Left renal pelvis (tissue), 4 donors: ENCODE data around the gene GID8. TPM values are rescaled to one million over a fixed set of nuclear protein-coding genes. Genes with fewer than 3 reads are reported as not detected.

Experiments used
- DNase-seq, 4 donors: peaks; one replicate each; pipeline ENCODE4 v3.0.0-alpha.2; 2013; ENCODE audit warnings: low read depth in 4 of 4, low spot score in 3 of 4
- polyA plus RNA-seq, 4 donors: library from polyadenylated mRNA; unstranded; fragments of 120-200 nt; gene quantifications; one replicate each; pipeline ENCODE4 v1.2.1, GENCODE V29; 2013; ENCODE audit not compliant: insufficient read length in 4 of 4

The GID8 gene
- polyA plus RNA-seq, 4 donors, result 45.9 to 56.5 (median 53.9) TPM

DNA sequence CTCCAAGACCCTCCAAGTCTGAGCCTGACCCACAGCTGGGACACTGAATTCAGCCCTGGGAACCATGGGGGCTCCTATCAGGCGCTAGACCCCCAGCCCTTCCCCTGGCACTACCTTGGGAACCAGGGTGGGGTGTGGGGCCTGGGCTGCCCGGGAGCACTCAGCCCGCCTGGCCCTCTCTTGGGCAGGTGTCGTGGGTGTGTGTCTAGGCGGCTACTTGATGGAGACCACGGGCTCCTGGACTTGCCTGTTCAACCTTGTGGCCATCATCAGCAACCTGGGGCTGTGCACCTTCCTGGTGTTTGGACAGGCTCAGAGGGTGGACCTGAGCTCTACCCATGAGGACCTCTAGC lies 29.2 kb downstream of the GID8 start:
- DNase-seq, result no peak

DNA sequence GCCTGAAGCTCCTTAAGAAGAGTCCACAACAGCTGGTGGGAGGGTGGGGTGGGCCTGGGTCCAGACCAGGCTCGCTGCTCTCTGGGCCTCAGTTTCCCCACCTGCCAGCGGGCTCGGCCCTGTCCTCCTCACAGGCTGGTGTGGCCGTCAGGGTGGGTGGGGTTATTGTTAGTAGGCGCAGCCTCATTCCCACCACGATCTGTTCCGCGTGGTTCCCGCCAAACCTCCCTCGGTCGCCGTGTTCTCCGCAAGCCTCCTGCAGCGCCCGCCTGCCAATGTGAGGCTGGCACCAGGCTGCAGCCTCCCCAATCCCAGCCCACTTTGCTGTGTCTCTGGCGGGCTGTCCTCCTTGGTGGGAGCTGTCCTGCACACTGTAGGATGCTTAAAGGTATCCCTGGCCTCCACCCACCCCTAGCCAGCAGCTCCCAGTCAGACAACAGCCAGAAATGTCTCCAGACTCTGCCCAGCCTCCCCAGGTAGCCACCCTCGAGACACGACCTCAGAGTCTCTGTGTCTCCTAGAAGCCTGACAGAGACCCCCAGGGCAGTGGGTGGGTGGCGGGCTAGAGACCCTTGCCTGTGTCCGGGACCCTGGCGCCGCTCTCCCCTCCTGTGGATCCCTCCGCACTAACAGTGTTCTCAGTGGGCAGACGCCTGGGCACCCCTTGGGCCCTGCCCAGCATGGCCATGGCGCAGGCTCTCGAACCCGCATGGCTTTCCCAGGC lies 29.8 kb downstream of the GID8 start:
- DNase-seq, result no peak

DNA sequence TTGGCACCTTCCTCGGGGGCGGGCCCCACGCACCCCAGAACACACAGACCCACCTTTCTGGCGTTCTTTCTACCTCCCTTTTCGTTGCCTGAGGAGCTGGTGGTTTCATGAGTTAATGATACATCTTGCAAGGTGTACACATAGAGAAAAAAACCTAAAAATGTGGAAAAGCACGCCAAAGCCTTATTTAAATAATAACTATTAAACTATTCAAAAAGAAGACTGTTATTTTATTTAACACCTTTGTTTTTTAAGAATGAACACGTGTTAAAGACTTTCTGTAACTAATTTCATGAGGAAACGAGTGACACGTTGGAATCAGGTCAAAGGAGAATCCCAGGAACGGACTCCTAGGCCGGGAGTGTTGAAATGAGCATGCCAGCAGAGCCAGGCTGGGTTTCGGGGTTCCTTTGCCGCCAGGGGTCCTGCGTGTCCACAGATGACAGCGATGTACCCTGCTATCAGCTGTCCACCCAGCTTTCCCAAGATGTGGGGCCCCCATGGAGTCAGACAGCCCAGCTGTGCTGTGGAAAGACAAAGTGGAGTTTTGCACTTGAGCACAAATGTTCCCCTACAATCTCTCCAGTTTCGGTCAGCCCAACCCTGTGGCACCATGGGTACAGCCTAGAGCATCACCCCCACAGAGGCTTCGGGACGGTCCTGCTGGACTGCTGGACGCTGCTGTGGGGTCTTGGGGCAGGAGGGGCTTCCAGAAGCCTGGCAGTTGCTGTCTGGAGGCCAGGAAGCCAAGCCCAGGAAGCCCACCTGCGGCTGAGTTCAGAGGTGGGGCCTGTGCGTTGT lies 30.6 kb downstream of the GID8 start:
- no peak for DNase-seq

DNA sequence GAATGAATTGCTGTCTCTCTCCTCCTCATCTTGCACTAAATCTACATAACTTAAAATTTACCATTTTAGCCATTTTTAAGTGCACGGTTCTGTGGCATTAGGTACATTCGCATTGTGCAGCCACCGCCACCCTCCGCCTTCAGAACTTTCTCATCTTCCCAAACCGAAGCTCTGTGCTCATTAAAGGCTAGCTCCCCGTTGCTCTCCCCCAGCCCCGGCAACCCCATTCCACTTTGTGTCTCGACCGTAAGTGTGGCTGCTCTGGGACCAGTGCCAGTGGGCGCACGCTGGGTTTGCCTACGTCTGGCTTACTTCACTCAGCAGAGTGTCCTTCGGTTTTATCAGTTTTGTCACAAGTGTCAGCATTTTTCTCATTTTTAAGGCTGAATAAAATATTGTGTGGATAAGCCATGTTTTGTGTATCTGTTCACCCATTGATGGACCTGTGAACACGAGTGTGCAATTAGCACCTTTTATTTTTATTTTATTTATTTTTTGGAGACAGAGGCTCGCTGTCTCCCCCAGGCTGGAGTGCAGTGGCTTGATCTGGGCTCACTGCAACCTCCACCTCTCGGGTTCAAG lies 31.3 kb downstream of the GID8 start:
- no peak for DNase-seq

DNA sequence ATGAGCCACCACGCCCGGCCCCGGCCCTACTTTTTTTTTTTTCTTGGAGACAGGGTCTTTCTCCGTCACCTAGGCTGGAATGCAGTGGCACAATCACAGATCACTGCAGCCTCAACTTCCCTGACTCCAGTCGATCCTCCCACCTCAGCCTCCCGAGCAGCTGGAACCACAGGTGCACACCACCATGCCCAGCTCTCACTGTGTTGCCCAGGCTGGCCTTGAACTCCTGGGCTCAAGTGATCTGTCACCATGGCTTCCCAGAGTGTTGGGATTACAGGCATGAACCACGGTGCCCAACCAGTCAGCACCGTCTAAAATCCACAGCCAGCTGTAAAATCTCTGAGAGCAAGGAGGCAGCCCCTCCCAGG lies 32.0 kb downstream of the GID8 start:
- no peak for DNase-seq

DNA sequence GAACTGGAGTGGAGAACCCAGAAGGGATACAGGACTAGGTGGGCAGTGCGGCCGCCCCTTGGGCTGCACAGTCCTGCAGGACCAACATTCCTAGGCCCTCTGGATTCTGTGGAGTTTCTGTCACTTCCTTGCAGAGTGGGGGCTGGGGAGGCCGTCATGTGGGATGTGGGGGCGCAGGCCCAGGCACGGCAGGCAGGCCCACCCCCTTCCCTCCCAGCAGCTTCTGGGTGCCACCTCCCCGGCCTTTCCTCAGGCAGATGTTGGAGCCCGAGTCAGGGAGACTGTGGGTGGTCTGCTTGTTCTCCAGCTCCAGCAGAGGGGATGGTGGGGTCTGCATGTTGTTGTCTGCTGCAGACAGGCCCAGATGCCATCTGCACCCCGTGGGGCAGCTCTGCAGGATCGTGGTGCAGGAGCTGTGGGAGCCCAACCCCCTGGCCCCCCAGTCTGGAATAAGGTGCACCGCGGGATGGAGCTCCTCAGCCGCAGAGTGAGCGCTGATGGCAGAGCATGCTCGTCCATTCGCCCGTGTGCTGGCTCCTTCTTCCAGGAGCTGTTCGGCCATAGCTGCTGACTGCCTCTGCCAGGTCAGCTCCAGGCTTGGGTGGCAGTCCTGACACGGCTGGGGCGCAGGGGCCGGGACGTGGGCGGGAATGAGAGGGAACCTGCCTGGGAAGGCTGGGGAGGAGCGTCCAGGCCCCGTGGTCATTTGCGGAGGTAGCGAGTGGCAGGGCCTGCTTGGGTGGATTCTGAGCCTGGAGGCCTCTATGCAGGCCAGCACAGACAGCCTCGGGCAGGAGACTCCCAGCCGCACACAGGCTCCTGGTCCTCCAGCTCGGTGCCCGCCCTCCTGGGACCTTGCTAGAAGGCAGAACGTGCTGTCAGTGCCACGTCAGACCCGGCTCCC lies 32.6 kb downstream of the GID8 start:
- no peak for DNase-seq

DNA sequence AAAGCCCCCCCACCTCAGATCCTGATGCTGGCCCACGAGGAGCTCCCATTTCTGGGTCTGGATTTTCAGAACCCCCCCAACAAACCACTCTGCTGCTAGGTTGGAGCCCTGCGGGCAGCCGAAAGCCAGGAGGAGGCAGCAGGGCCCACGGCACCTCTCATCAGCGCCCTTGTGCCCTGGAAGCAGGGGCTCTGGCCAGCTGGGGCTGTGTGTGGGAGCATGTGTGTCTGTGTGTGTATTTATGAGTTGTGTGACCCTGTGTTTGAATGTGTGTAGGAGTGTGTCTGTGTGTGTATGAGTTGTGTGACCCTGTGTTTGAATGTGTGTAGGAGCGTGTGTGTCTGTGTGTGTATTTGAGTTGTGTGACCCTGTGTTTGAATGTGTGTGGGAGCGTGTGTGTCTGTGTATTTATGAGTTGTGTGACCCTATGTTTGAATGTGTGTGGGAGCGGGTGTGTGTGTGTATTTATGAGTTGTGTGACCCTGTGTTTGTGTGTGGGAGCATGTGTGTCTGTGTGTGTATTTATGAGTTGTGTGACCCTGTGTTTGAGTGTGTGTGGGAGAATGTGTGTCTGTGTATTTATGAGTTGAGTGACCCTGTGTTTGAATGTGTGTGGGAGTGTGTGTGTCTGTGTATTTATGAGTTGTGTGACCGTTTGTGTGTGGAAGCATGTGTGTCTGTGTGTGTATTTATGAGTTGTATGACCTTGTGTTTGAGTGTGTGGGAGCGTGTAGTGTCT lies 33.4 kb downstream of the GID8 start:
- no peak for DNase-seq

DNA sequence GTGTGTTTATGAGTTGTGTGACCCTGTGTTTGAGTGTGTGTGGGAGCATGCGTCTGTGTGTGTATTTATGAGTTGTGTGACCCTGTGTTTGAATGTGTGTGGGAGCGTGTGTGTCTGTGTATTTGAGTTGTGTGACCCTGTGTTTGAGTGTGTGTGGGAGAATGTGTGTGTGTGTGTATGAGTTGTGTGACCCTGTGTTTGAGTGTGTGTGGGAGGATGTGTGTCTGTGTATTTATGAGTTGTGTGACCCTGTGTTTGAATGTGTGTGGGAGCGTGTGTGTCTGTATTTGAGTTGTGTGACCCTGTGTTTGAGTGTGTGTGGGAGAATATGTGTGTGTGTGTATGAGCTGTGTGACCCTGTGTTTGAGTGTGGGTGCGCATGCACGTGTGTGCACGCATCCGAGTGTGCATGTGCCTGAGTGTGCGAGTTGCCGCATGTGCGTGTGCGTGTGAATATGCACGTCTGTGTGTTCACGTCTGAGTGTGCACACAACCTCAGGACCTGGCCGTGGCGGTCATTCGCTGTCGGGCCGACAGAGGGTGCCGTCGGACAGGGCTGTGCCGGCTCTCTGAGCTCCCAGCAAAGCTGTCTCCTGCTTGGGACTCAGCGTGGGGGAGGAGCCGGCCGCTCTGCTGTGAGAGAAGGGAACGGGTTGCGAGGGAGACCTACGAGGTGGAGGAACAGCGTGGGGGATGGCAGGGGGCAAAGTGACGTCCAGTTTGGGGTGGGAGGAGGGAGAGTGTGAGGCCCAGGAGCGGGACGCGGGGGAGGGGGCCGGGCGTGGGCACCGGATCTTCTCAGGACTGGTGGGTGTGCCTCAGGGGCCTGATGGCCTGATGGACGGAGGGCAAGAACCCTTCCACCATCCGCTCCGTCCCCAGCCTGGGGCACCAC lies 34.2 kb downstream of the GID8 start:
- peak; percentile 62 to 68 (median 64) for DNase-seq

DNA sequence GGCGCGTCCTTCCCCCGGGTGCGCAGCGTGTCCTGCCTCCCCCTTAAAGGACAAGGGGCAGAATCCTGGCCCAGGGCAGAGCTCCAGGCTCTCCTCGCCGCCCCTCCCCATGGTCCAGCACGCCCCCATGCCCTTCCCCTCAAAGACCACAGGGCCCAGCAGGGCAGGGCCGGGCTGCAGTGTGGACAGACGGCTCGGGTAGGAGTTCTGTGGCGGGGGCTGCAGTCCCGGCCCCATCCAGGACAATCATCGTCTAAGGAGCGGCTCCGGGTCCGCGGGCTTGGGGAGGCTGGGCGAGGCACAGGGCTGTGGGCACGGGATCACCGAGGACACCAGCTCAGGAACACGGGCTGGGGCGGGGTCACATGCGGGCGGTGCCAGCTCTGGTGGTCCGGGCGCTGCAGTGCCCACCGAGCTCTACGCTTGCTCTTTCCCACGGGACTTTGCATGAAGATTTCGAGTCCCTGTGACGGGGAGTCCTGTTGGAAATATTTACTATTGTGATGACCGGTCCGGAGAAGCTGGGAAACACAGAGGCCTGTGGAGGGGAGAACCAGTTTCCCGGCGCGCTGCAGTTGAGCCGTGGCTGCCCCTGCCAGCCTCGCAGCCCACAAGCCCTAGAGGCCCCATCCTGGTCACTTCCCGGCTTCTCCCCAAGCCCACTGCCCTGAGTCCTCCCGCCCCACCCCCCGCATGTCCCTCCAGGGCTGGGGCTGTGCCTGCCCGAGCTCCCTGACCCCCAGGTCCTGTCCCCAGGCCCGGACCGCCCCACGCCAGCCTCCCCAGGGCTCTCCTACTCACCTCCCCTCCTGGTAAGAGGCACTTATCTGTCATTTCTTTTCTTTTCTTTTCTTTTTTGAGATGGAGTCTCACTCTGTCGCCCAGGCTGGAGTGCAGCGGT lies 35.1 kb downstream of the GID8 start:
- no peak for DNase-seq

DNA sequence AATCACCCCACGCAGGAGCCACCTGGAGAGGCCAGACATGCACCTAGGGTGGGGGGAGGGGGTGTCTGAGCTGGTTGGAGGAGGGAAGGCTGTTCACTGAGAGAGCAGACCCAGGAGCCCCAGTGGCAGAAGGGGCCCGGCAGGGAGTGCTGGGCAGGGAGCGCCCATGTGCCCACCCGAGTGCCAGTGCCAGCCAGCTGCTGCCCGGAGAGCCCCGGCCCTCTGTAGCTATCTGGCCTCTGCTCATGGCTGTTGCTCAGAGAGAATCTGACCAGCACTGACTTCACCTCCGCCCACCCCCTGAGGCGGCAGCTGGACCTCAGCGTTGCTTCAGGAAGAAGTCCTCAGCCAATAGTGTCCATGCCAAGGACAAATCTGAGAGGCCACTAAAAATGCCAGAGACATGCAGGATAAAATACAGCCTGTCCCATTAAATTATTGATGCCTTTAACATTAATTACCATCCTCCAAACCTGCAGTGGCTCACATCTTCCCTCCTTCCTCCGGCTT lies 37.4 kb downstream of the GID8 start:
- no peak for DNase-seq

DNA sequence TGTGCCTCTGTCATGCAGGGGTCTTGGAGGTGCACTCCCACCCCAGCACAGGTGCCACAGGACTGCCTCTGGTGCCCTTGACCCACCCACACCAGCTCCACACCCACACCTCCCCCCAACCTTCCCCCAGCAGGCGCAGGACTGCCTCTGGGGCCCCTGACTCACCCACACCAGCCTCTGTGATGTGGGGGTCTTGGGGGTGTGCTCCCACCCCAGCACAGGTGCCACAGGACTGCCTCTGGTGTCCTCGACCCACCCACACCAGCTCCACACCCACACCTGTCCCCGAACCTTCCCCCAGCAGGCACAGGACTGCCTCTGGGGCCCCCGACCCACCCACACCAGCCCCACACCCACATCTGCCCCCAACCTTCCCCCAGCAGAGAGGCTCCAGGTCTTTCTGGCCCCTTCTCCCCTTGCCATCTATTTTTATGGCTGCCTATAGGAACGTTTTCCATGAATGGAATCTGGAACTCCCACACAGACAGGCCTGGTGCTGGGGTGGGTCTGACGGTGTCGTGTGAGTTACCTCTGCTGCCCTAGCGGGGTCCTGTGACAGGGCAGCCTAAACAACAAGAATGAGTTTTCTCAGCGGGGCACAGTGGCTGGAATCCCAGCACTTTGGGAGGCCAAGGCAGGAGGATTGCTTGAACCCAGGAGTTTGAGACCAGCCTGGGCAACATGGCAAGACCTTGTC lies 38.0 kb downstream of the GID8 start:
- DNase-seq, result no peak

DNA sequence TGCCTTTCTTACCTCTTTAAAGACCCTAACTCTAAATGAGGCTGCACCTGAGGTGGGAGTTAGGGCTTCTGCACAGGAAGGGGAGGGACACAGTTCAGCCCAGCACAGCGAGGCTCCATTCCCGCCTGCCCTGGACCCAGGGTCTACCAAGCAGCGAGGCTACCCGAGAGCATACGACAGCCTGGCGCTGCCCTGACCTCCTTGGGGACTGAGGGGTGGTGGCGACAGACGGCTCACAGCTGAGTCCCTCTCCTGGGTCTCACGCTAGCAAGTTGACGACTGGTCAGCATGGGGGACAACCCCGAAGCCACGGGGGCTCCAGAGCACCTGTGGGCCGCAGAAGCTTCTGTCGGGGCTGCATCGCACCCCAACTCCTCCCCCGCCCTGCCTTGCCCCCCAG lies 38.9 kb downstream of the GID8 start:
- no peak for DNase-seq

DNA sequence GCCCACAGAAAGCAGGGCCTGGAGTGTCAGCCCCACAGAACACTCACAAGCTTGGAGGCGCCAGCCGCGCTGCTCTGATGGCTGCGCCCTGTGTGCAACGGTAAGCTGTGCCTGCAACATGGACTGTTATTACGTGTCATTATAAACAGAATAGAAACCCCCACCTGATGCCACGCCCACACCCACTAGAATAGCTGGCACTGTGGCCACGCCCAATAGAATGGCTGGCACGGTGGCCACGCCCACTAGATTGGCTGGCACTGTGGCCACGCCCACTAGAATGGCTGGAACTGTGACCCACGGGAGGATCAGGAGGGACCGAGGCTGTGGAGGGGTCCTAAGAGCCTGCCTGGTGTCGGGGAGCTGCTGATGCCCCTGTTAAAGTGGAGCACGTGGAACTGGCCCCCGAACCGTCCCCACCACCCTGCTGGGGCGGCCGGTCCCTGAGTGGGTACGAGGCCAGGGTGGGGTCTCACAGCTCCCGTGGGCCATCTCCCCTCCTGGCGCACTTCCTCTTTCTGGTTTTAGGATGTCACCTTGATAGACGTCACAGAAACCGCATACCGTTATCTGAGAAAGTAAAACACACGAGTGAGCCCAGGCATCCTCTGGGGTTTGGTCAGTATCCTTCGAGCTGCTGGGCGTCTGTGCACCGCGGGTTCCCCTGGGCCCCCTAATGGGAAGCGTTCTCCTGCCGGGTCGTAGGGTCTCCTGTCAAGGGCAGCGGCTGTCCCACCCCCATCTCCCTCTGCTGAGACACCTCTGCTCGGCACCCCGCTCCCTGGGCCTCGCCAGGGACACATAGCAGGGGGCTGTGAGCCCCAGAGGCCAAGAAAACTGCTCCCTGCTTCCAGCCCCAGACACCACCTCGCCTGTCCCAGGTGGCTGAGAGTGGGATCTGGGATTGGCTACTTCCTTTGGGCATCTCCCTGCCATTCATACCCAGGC lies 39.9 kb downstream of the GID8 start:
- DNase-seq, result no peak

DNA sequence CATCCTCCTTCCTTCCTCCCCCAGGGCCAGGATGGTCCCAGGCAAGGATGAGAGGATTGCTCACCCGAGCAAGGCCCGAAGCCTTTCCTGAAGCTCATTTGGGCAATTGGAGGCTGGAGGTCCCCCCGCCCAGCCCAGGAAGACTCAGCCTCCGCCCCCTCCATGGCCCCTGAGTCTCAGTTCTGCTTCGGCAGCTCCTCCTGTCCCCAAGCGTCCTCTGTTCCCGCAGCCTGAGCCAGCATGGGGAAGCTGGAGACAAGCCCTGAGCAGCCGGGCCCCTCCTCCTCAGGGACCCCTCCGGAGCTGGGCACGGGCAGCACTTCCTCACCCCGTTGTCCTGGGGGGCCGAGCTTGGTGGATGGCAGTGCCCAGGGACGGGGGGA lies 40.6 kb downstream of the GID8 start:
- DNase-seq, result no peak

DNA sequence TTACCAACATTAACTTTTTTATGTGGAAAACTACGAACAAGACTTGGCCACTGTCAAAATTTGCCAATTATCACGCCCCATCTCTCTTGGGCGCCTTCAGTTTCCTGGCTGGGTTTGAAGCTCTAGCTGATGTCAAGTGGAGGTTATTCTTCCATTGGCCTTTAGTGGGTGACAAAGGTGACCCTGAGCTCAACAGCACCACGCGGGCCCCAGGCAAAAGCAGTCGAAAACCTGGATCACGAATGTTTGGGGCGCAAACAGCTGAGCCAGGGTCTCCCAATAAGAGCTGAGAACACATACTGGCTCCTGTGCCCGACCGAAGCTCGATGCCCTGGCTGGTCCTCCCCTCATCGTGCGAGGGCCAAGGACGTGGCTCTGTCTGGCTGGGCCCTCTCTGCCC lies 41.4 kb downstream of the GID8 start:
- DNase-seq, result no peak

DNA sequence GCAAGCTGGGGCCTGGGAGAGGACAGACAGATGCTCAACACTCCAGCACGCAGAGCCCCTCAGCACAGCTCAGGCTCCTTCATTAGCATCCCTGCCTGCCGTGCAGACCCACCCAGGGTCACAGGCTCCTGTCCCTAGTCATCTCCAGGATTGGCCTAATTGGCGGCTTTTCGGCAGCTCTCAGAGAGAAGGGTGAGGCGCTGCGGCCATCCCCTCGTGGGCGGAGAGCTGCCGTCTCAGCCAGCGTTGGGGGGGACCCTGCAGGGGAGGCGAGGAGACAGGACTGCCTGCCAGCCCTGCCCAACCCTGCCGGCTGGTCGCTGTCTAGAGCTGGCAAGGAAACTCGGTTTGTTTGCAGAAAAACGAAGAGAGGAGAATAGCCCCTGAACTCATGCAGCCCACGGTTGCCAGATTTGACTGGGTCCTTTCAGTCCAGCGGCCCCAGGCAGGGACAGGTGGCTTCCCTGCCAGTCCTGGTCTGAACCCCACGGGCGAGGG lies 42.0 kb downstream of the GID8 start:
- no peak for DNase-seq
